ENCODE results near the gene ARMH3.

Gene ARMH3

GRCh38 chr10:101830322-101831168, 225.4 kb downstream of the ARMH3 start:
- peak; percentile 91 for DNase-seq (ENCODE audit: low spot score)

GRCh38 chr10:101829561-101830315, 226.2 kb downstream of the ARMH3 start:
- peak; percentile 88 for DNase-seq (ENCODE audit: low spot score)

GRCh38 chr10:101828766-101829551, 227.0 kb downstream of the ARMH3 start:
- DNase-seq (ENCODE audit: low spot score): no peak

- DNase-seq (ENCODE audit: low spot score): no peak
Measured at GRCh38 chr10:101827919-101828600, 227.9 kb downstream of the ARMH3 start.

GRCh38 chr10:101826852-101827434, 229.0 kb downstream of the ARMH3 start:
- DNase-seq (ENCODE audit: low spot score): no peak

GRCh38 chr10:101824736-101825135, 231.2 kb downstream of the ARMH3 start:
- no peak for DNase-seq (ENCODE audit: low spot score)

- DNase-seq (ENCODE audit: low spot score): no peak
Measured at GRCh38 chr10:101818872-101819633, 236.9 kb downstream of the ARMH3 start.

GRCh38 chr10:101818119-101818871, 237.7 kb downstream of the ARMH3 start, which contains the start of gene OGA:
OGA (minus strand) TSS chr10:101818444; CDS start chr10:101818022, 422 bp downstream.
- peak; percentile 100 for DNase-seq (ENCODE audit: low spot score)

- peak; percentile 56 for DNase-seq (ENCODE audit: low spot score)
Measured at GRCh38 chr10:101817337-101818118, 238.4 kb downstream of the ARMH3 start.

- no peak for DNase-seq (ENCODE audit: low spot score)
Measured at GRCh38 chr10:101816913-101817336, 239.0 kb downstream of the ARMH3 start.

- peak; percentile 27 for DNase-seq (ENCODE audit: low spot score)
Measured at GRCh38 chr10:101816376-101816775, 239.6 kb downstream of the ARMH3 start.

- DNase-seq (ENCODE audit: low spot score): peak; percentile 78
Measured at GRCh38 chr10:101814466-101815071, 241.4 kb downstream of the ARMH3 start.

GRCh38 chr10:101812606-101813005, 243.4 kb downstream of the ARMH3 start:
- DNase-seq (ENCODE audit: low spot score): no peak

GRCh38 chr10:101807158-101807557, 248.8 kb downstream of the ARMH3 start:
- no peak for DNase-seq (ENCODE audit: low spot score)

GRCh38 chr10:101803511-101803910, 252.5 kb downstream of the ARMH3 start:
- DNase-seq (ENCODE audit: low spot score): no peak

GRCh38 chr10:101797403-101798059, 258.4 kb downstream of the ARMH3 start:
- no peak for DNase-seq (ENCODE audit: low spot score)
